AG04449 (cell line): ENCODE data around the gene STMN3.

Experiments used
- CTCF ChIA-PET: fragments of 350-600 bp; formaldehyde crosslinking; extraction: SDS; loops from one replicate; lab custom pipeline; 2021; ENCODE audit warnings: antibody characterized with exemption; lab: Yijun Ruan, JAX
- POLR2A ChIA-PET: fragments of 400-600, 350-600 bp; formaldehyde crosslinking; extraction: SDS; loops from one replicate; lab custom pipeline; 2020; ENCODE audit warnings: antibody characterized with exemption, inconsistent platforms; lab: Yijun Ruan, JAX
- DNase-seq: peaks from one replicate; pipeline ENCODE4 v3.0.0-alpha.2; 2010; ENCODE audit warnings: low read depth, low spot score
- H3K4me3 ChIP-seq: 2 replicates; pipeline ENCODE4 v1.5.1; 2011; ENCODE audit warnings: low read depth, mild to moderate bottlenecking, control low read depth, low read length
- CTCF ChIP-seq: IDR thresholded peaks from one replicate; pipeline ENCODE4 v1.5.1; 2011; ENCODE audit warnings: mild to moderate bottlenecking, moderate library complexity, low read length, control low read depth, inconsistent platforms; ENCODE audit not compliant: insufficient read depth; ENCODE audit errors: missing control alignments

The STMN3 gene

GRCh38 chr20:63645218-63645617 lies 8.0 kb downstream of the STMN3 start:
- no peak for DNase-seq
- TF ChIP-seq CTCF: no peak
- POLR2A ChIA-PET: no interaction called here
- CTCF ChIA-PET: no interaction called here
- no peak overlapping the region for H3K4me3 ChIP-seq

GRCh38 chr20:63643946-63644345 lies 9.3 kb downstream of the STMN3 start:
- no peak for DNase-seq
- H3K4me3 ChIP-seq: no peak overlapping the region
- CTCF ChIA-PET: interaction anchor here (1.9 kb wide), 1 partner anchor 8 kb away, joined by 4 read pairs; no protein-coding TSS in a partner anchor
- POLR2A ChIA-PET: interaction anchor here (0.8 kb wide), 1 partner anchor 17 kb away, joined by 3 read pairs; the partner anchor contains the start of gene GMEB2
- TF ChIP-seq CTCF: no peak

GRCh38 chr20:63643499-63643898 lies 9.7 kb downstream of the STMN3 start:
- CTCF ChIA-PET: interaction anchor here (1.9 kb wide), 1 partner anchor 9 kb away, joined by 4 read pairs; no protein-coding TSS in a partner anchor
- DNase-seq: no peak
- H3K4me3 ChIP-seq: no peak overlapping the region
- TF ChIP-seq CTCF: no peak
- POLR2A ChIA-PET: interaction anchor here (0.8 kb wide), 1 partner anchor 17 kb away, joined by 3 read pairs; the partner anchor contains the start of gene GMEB2

- no peak for DNase-seq
- no peak overlapping the region; the same call in 1 of the 2 replicates for H3K4me3 ChIP-seq
- ChIA-PET POLR2A (interaction anchor here (1.5 kb wide), 1 partner anchor 15 kb away, joined by 11 read pairs; the partner anchor contains the start of gene GMEB2), CTCF (interaction anchor here (1.1 to 1.9 kb wide), 4 partner anchors 9 to 105 kb away, joined by 3 to 8 read pairs (median 4); partner anchors contain the start of gene PTK6)
- no peak for TF ChIP-seq CTCF
Observed at GRCh38 chr20:63642527-63643247, 10.5 kb downstream of the STMN3 start.

- POLR2A ChIA-PET: interaction anchor here (1.1 to 1.5 kb wide), 3 partner anchors 15 to 66 kb away, joined by 3 to 11 read pairs (median 3); partner anchors contain the start of genes ARFRP1, GMEB2 and ZGPAT
- no peak for DNase-seq
- peak; percentile 27 for TF ChIP-seq CTCF
- CTCF ChIA-PET: interaction anchor here (1.1 to 1.6 kb wide), 3 partner anchors 41 to 104 kb away, joined by 3 to 8 read pairs (median 3); partner anchors contain the start of gene PTK6
- peak overlapping the region; percentile 57 for H3K4me3 ChIP-seq
Observed at GRCh38 chr20:63641792-63642523, 11.3 kb downstream of the STMN3 start.
